HG03066 (cell line): ENCODE data around the gene CYSTM1.

Source experiments
- ATAC-seq: cut with Tn5 transposase; IDR thresholded peaks from one replicate; pipeline ENCODE4 v1.9.1; 2021; ENCODE audit warnings: low read depth; ENCODE audit not compliant: unreplicated experiment

The CYSTM1 gene

GRCh38 chr5:140252470-140253126, 77.6 kb downstream of the CYSTM1 start:
- ATAC-seq = no peak

DNA sequence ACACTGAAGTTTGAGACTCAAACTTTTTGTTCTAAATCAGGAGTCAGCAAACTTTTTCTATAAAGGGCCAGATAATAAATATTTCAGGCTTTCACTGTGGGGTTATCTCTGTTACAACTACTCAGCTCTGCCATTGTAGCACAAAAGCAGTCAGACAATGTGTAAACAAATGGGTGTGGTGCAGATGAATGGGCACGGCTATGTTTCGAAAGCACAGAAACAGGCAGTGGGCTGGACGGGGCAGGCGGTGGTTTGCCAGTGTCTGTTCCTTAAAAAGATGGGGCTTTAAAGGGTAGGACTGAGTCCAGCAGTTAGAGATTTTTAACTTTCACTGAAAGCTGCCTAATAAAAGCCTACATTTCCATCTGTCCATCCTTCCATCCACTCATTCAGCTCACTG, 79.0 kb downstream of the CYSTM1 start:
- ATAC-seq = no peak

GRCh38 chr5:140255460-140256157, 80.6 kb downstream of the CYSTM1 start:
- ATAC-seq = no peak

DNA sequence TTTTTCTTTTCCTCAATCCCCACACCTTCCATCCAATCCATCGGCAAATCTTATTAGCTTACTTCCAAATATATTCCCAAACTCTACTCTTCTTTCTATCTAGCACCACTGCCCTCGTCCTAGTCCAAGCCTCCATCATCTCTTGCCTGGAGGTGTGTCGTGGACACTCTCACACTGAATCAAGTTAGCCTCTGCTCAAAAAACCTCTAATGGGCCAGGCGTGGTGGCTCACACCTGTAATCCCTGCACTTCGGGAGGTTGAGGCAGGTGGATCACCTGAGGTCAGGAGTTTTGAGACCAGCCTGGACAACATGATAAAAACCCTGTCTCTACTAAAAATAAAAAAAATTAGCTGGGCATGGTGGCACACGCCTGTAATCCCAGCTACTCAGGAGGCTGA, 81.7 kb downstream of the CYSTM1 start:
- ATAC-seq = no peak

DNA sequence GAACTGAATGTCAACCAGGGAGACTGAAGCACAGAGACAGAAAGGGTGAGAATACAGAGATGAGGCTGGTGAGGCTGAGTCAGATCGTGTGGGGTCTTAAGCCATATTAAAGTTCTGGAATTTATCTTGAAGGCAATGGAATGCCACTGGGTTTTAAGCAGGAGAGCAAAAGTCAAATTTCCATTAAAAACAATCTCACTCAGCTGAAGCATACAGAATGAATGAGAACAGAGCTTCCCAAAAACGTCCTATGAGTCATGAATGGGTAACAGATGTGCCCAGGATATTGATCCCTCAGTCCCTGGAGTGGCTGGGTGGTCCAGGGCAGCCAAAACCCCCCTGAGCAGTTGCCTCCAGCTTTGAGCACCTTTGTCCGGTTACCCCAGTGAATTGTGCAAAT, 83.0 kb downstream of the CYSTM1 start:
- no peak for ATAC-seq

DNA sequence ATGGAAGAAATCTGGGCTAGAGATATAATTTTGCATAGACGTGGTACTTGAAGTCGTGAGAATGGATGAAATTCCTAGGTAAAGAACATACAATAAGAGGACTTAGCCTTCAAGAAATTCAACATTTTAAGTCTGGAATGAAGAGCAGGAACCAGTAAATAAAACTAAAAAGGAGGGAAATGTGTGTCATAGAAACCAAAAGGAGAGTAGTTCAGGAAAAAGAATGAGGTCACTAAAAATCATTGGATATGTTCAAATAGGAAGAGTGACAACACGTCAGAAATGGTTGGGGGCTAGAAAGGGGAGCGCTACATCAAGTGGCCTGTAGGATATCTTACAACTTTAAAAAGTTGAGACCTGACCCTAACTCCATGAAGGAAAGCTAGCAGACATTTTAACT, 83.9 kb downstream of the CYSTM1 start:
- no peak for ATAC-seq

DNA sequence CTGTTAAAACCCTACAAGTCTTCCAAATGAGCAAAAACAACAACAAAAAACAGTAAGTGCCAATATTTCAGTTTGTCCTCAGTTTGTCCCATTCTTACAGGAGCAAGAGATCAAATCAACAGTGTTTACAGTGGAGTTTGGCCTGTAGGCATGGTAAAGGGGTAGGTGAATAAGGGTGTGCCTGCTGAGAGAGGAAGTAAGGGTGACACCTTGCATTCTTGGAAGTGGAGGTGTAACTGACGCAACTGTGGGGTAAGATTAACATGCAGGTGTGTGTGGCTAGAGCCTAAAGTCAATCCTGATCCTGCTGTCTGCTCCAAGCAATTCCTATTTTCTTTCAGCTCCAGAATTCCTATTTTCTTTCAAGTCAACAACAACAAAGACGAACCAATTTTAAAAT, 84.5 kb downstream of the CYSTM1 start:
- no peak for ATAC-seq

- ATAC-seq = no peak
These were observed 85.2 kb downstream of the CYSTM1 start for GRCh38 chr5:140260089-140260656.

DNA sequence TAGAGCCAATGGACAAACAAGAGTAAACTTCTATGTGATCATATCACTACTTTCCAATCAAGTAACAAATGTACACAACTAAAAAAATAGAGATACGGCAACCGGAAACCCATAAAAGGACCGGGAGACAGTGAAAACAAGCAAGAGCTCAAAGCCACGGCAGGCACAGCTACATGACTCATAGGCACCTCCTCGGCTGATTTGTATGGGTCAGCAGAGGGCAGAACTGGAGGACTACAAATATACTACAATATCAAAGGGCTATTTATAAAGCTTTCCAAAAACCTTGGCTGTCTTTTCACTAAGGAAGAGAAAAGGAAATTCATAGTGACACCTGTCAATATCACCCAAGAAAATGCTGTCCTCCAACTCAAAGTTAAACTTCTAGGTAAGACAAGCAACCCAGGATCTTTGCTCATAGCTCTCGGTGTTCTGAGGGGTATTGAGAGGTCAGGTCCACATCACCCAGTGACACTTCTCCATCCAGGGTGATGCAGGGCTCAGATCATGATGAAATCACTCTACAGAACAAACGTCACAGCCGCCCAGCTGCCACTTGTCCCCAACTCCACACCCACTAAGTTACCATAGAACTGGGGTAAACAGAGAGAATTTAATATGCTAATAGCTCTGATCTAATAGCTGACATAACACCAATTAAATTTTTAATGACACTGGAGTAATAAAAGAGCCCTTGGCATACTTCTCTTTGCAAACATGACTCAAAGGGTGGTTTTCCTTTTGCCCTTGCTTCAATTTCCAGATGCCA, 86.6 kb downstream of the CYSTM1 start:
- ATAC-seq = no peak

GRCh38 chr5:140262221-140262620, 87.2 kb downstream of the CYSTM1 start:
- ATAC-seq = no peak

DNA sequence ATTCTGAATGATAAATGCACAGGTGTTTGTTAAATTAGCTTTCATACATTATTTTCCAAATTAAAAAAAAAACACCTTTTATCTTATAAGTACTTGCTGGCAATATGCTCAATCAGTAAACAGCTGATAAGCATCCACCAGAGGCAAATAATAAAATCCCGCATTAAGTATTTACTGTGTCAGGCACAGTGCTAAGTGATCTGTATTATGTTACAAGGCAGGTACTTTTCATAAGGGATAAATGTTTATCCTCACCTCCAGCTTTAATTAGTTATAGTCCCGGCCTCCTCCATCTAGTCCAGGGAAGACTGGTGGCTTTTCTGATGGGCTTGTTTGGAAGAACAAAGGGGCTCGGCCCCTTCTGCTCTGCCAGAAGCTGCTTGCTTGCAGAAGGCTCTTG, 87.9 kb downstream of the CYSTM1 start:
- ATAC-seq = no peak

DNA sequence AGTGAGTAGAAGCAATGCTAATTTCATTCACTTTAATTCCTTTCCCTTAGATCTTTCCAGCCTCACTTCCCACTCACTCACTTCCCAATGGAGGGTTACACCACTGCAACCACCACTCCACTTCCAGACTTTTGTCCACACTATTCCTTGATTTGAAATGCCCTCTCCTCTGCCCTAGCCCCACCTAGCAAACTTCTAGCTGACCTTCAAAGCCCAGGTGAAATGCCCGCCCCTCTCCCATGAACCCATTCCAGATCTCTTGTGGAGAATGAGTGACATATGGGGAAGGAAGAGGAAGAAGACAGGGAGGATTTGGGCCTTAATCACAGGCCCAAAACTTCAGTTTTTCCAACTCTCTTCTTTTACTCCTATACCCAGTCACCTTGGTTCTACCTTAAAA, 90.9 kb downstream of the CYSTM1 start:
- ATAC-seq = no peak

DNA sequence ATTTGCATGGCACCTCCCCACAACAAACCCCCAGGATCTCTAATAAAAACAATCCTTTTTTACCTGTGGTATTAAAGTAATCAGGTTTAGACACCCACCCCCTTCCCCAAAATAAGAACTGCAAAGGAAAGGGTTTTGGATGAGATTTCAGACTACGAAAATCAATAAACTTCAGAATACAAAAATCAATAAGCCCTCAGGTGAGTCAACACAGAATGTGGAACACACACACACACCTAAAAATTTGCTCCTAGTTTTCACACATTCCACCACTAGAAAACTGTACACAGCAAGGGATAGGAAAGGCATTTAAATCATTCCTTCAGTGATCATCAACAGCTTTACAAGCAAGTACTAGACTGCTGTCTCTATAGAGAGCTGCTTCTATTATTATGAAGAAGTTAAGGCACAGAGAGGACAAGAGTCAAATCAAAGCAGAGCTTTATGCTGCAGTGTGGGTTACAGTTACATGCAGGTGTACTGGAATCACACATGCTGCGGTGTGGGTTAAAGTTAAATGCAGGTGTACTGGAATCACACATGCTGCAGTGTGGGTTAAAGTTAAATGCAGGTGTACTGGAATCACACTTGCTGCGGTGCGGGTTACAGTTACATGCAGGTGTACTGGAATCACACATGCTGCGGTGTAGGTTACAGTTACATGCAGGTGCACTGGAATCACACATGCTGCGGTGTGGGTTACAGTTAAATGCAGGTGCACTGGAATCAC, 91.6 kb downstream of the CYSTM1 start:
- ATAC-seq = no peak

- ATAC-seq = no peak
These were observed 92.2 kb downstream of the CYSTM1 start for GRCh38 chr5:140267201-140267540.

- ATAC-seq = no peak
These were observed 92.6 kb downstream of the CYSTM1 start for GRCh38 chr5:140267559-140268018.

GRCh38 chr5:140270008-140270407, 95.0 kb downstream of the CYSTM1 start:
- no peak for ATAC-seq

GRCh38 chr5:140273401-140273877, 98.5 kb downstream of the CYSTM1 start:
- ATAC-seq = no peak

- ATAC-seq = no peak
These were observed 100.8 kb downstream of the CYSTM1 start for GRCh38 chr5:140275837-140276236.

- ATAC-seq = no peak
These were observed 107.3 kb downstream of the CYSTM1 start for GRCh38 chr5:140282266-140282665.

GRCh38 chr5:140284013-140284412, 109.0 kb downstream of the CYSTM1 start:
- no peak for ATAC-seq

- no peak for ATAC-seq
These were observed 111.4 kb downstream of the CYSTM1 start for GRCh38 chr5:140286424-140286823.
